Measurements from ENCODE around the gene ZBTB7A. TPM values are rescaled to one million over a fixed set of nuclear protein-coding genes. Genes with fewer than 3 reads are reported as not detected.

ZBTB7A gene
- total and polyA plus RNA-seq, 10 of the 15 experiments (the other 5 are each of a cell fraction or from before 2014, with no cell fraction given), result 0.26 to 42.4 (median 4.5) TPM

DNA sequence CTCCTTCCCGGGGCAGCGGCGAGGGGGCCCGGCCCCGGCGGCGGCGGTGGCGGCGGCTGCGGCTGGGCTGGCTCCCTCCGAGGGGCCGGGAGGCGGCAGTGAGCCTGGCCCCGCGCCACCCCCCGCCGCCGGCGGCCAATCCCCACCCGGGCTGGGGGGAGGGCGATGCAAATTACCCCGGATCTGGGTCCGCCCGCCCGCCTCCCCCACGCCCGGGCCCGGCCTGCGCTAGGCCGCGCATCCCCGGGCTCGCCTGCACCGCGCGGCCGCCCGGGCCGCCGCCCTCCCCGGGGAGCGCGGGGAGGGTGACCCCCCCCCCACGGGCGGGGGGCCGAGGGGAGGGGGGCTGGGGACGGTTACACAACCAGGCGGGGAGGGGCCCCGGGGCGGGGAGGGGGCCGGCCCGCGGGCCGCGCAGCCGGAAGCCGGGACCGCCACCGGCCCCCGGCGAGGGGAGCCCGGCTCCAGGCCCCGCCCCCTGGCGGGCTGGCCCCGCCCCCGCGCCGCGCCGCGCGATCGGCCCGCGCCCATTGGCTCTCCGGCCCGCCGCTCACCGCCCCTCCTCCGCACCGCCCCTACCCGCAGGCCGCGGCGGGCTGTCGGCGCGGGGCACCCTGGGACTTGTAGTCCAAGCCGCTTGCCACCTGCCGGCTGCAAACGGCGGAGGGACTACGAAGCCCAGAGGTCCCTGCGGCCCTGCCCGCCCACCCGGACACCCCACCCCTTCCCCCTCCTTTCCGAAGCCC is 1.1 kb downstream of the ZBTB7A start (continued):
- TF ChIP-seq, protein P1, sequence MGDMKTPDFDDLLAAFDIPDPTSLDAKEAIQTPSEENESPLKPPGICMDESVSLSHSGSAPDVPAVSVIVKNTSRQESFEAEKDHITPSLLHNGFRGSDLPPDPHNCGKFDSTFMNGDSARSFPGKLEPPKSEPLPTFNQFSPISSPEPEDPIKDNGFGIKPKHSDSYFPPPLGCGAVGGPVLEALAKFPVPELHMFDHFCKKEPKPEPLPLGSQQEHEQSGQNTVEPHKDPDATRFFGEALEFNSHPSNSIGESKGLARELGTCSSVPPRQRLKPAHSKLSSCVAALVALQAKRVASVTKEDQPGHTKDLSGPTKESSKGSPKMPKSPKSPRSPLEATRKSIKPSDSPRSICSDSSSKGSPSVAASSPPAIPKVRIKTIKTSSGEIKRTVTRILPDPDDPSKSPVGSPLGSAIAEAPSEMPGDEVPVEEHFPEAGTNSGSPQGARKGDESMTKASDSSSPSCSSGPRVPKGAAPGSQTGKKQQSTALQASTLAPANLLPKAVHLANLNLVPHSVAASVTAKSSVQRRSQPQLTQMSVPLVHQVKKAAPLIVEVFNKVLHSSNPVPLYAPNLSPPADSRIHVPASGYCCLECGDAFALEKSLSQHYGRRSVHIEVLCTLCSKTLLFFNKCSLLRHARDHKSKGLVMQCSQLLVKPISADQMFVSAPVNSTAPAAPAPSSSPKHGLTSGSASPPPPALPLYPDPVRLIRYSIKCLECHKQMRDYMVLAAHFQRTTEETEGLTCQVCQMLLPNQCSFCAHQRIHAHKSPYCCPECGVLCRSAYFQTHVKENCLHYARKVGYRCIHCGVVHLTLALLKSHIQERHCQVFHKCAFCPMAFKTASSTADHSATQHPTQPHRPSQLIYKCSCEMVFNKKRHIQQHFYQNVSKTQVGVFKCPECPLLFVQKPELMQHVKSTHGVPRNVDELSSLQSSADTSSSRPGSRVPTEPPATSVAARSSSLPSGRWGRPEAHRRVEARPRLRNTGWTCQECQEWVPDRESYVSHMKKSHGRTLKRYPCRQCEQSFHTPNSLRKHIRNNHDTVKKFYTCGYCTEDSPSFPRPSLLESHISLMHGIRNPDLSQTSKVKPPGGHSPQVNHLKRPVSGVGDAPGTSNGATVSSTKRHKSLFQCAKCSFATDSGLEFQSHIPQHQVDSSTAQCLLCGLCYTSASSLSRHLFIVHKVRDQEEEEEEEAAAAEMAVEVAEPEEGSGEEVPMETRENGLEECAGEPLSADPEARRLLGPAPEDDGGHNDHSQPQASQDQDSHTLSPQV (IDR thresholded peaks at IDR 0.05), result no peak
- TF ChIP-seq PKNOX1 (IDR thresholded peaks at IDR 0.05), result peak; percentile 94
- peak; percentile 48 for TF ChIP-seq CHD2 (IDR thresholded peaks at IDR 0.05; ENCODE audit: borderline replicate concordance, low read depth, low read length)
- peak; percentile 20; the same call in 1 of the 2 replicates for TF ChIP-seq YY1 (IDR thresholded peaks at IDR 0.05; ENCODE audit: low read depth, low read length)
- TF ChIP-seq CBFB (IDR thresholded peaks at IDR 0.05; ENCODE audit: low read depth), result no peak
- TF ChIP-seq ZNF622 (IDR thresholded peaks at IDR 0.05), result no peak
- TF ChIP-seq PBX3 (IDR thresholded peaks at IDR 0.05; ENCODE audit: insufficient replicate concordance, low read depth, low read length), result peak; percentile 97
- TF ChIP-seq JUNB (IDR thresholded peaks at IDR 0.05), result no peak
- no peak for TF ChIP-seq CHD4 (IDR thresholded peaks at IDR 0.05)
- no peak for TF ChIP-seq ZNF384 (IDR thresholded peaks at IDR 0.05; ENCODE audit: borderline replicate concordance, low read depth, low read length)
- no peak for TF ChIP-seq CBX5 (IDR thresholded peaks at IDR 0.05; ENCODE audit: low read depth)
- TF ChIP-seq CBX3 (IDR thresholded peaks at IDR 0.05; ENCODE audit: borderline replicate concordance, low read depth), result no peak
- no peak for TF ChIP-seq MXI1 (IDR thresholded peaks at IDR 0.05; ENCODE audit: low read depth, low read length)
- TF ChIP-seq YBX1 (IDR thresholded peaks at IDR 0.05), result no peak
- peak; percentile 39; the same call in 1 of the 2 replicates for TF ChIP-seq SREBF1 (IDR thresholded peaks at IDR 0.05; ENCODE audit: low read length)
- TF ChIP-seq ATF7 (IDR thresholded peaks at IDR 0.05; ENCODE audit: low read depth), result no peak
- TF ChIP-seq RUNX3 (IDR thresholded peaks at IDR 0.05; ENCODE audit: low read length), result peak; percentile 36; the same call in 1 of the 2 replicates
- TF ChIP-seq, protein P2, sequence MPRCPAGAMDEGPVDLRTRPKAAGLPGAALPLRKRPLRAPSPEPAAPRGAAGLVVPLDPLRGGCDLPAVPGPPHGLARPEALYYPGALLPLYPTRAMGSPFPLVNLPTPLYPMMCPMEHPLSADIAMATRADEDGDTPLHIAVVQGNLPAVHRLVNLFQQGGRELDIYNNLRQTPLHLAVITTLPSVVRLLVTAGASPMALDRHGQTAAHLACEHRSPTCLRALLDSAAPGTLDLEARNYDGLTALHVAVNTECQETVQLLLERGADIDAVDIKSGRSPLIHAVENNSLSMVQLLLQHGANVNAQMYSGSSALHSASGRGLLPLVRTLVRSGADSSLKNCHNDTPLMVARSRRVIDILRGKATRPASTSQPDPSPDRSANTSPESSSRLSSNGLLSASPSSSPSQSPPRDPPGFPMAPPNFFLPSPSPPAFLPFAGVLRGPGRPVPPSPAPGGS (IDR thresholded peaks at IDR 0.05; ENCODE audit: borderline replicate concordance, insufficient read depth, low read depth, low read length, poor library complexity, severe bottlenecking), result no peak
- TF ChIP-seq, protein P3, sequence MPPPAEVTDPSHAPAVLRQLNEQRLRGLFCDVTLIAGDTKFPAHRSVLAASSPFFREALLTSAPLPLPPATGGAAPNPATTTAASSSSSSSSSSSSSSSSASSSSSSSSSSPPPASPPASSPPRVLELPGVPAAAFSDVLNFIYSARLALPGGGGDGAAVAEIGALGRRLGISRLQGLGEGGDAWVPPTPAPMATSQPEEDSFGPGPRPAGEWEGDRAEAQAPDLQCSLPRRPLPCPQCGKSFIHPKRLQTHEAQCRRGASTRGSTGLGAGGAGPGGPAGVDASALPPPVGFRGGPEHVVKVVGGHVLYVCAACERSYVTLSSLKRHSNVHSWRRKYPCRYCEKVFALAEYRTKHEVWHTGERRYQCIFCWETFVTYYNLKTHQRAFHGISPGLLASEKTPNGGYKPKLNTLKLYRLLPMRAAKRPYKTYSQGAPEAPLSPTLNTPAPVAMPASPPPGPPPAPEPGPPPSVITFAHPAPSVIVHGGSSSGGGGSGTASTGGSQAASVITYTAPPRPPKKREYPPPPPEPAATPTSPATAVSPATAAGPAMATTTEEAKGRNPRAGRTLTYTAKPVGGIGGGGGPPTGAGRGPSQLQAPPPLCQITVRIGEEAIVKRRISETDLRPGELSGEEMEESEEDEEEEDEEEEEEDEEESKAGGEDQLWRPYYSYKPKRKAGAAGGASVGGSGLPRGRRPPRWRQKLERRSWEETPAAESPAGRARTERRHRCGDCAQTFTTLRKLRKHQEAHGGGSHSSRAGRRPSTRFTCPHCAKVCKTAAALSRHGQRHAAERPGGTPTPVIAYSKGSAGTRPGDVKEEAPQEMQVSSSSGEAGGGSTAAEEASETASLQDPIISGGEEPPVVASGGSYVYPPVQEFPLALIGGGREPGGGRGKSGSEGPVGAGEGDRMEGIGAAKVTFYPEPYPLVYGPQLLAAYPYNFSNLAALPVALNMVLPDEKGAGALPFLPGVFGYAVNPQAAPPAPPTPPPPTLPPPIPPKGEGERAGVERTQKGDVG (CRISPR knock-in tag; IDR thresholded peaks at IDR 0.05), result no peak
- no peak for TF ChIP-seq RB1 (IDR thresholded peaks at IDR 0.05; ENCODE audit: borderline replicate concordance)

Measured in GM12878 (cell line).